Neuronal stem cell (in vitro differentiated cells): ENCODE results near the gene CTSS.

Source experiments
- DNase-seq: peaks from one replicate; pipeline ENCODE4 v3.0.0-alpha.2; 2013; ENCODE audit warnings: low spot score
- H2AFZ ChIP-seq: one replicate; pipeline ENCODE4 v1.6.1; 2013; ENCODE audit warnings: mild to moderate bottlenecking, low read length, inconsistent platforms
- H2AK5ac ChIP-seq: 2 replicates; pipeline ENCODE4 v1.6.1; 2013; ENCODE audit warnings: low read depth, mild to moderate bottlenecking, inconsistent platforms, low read length, moderate library complexity, mixed read lengths
- H2BK120ac ChIP-seq: 2 replicates; pipeline ENCODE4 v1.6.1; 2013; ENCODE audit warnings: low read depth, mild to moderate bottlenecking, inconsistent platforms, low read length, moderate library complexity, mixed read lengths
- H2BK12ac ChIP-seq: one replicate; pipeline ENCODE4 v1.6.1; 2013; ENCODE audit warnings: low read length, inconsistent platforms
- H2BK15ac ChIP-seq: 2 replicates; pipeline ENCODE4 v1.6.1; 2013; ENCODE audit warnings: mild to moderate bottlenecking, low read length, inconsistent platforms, mixed read lengths
- H2BK5ac ChIP-seq: one replicate; pipeline ENCODE4 v1.6.1; 2013; ENCODE audit warnings: inconsistent platforms, mild to moderate bottlenecking, low read length, moderate library complexity
- H3K14ac ChIP-seq: one replicate; pipeline ENCODE4 v1.6.1; 2013; ENCODE audit warnings: low read length, inconsistent platforms
- H3K18ac ChIP-seq: 2 replicates; pipeline ENCODE4 v1.6.1; 2013; ENCODE audit warnings: low read length, inconsistent platforms
- H3K23ac ChIP-seq: 2 replicates; pipeline ENCODE4 v1.6.1; 2013; ENCODE audit warnings: low read depth, mild to moderate bottlenecking, mixed read lengths, low read length, inconsistent platforms; ENCODE audit not compliant: poor library complexity
- H3K27ac ChIP-seq: replicated peaks from 3 replicates; pipeline ENCODE4 v1.5.1; 2013; ENCODE audit warnings: low read length, inconsistent platforms
- H3K27me3 ChIP-seq, 3 experiments: 2 replicates each; pipeline ENCODE4 v1.6.1; 2013; ENCODE audit warnings: low read length in 3 of 3, mild to moderate bottlenecking in 2 of 3, inconsistent platforms in 1 of 3, low read depth in 1 of 3, mixed read lengths in 1 of 3, moderate library complexity in 1 of 3; ENCODE audit not compliant: control insufficient read depth in 3 of 3, insufficient read depth in 3 of 3
- H3K36me3 ChIP-seq, 2 donors: replicated peaks in 1 of 2; 2 replicates each; pipeline ENCODE4 v1.6.1; 2013; ENCODE audit warnings: low read length in 2 of 2; ENCODE audit not compliant: control insufficient read depth in 2 of 2, insufficient read depth in 2 of 2
- H3K4ac ChIP-seq: 2 replicates; pipeline ENCODE4 v1.6.1; 2013; ENCODE audit warnings: inconsistent platforms, mild to moderate bottlenecking, low read length, moderate library complexity
- H3K4me1 ChIP-seq, 2 donors: 1 replicate in 1 of 2; 2 replicates in 1 of 2; pipeline ENCODE4 v1.6.1; 2013; ENCODE audit warnings: low read length in 2 of 2, low read depth in 1 of 2; ENCODE audit not compliant: control insufficient read depth in 2 of 2, insufficient read depth in 1 of 2
- H3K4me2 ChIP-seq: one replicate; pipeline ENCODE4 v1.6.1; 2013; ENCODE audit warnings: mild to moderate bottlenecking, low read length, inconsistent platforms; ENCODE audit not compliant: insufficient read depth, poor library complexity, severe bottlenecking
- H3K4me3 ChIP-seq, 2 donors: 2 replicates each; pipeline ENCODE4 v1.5.1; 2013; ENCODE audit warnings: low read length in 2 of 2, mild to moderate bottlenecking in 2 of 2, inconsistent platforms in 1 of 2, moderate library complexity in 1 of 2
- H3K79me1 ChIP-seq: one replicate; pipeline ENCODE4 v1.6.1; 2013; ENCODE audit warnings: low read depth, mild to moderate bottlenecking, inconsistent platforms, low read length, moderate library complexity
- H3K9ac ChIP-seq: one replicate; pipeline ENCODE4 v1.6.1; 2013; ENCODE audit warnings: mild to moderate bottlenecking, low read depth, low read length, inconsistent platforms; ENCODE audit not compliant: poor library complexity
- H3K9me3 ChIP-seq, 2 donors: replicated peaks in 1 of 2; 2 replicates each; pipeline versions ENCODE3 to v1.6.1; 2013; ENCODE audit warnings: low read length in 2 of 2, mild to moderate bottlenecking in 2 of 2, inconsistent platforms in 1 of 2, low read depth in 1 of 2, mixed read lengths in 1 of 2, moderate library complexity in 1 of 2; ENCODE audit not compliant: control insufficient read depth in 2 of 2, insufficient read depth in 1 of 2
- H4K8ac ChIP-seq: one replicate; pipeline ENCODE4 v1.6.1; 2013; ENCODE audit warnings: low read depth, mild to moderate bottlenecking, inconsistent platforms, low read length, moderate library complexity
- H4K91ac ChIP-seq: one replicate; pipeline ENCODE4 v1.6.1; 2013; ENCODE audit warnings: low read length, low read depth, mild to moderate bottlenecking, inconsistent platforms; ENCODE audit not compliant: poor library complexity
- WGBS, 2 donors: extraction: QIAGEN DNeasy Blood & Tissue Kit; methylation state at CpG; one replicate each; pipeline ENCODE4 v1.1.7; 2013; ENCODE audit warnings: missing lambda C conversion rate in 2 of 2, mixed read lengths in 1 of 2; ENCODE audit not compliant: insufficient read length in 2 of 2, insufficient replicate concordance in 1 of 2; ENCODE audit errors: extremely low coverage in 2 of 2; 5-methylcytosine and 5-hydroxymethylcytosine counted together

Gene CTSS

GRCh38 chr1:150751443-150751842, 14.1 kb downstream of the CTSS start:
- H2BK15ac ChIP-seq = no peak overlapping the region
- no peaks in the 10 kb centered on the region for H3K79me1 ChIP-seq
- no peaks in the 10 kb centered on the region for H3K27me3 ChIP-seq
- no peak overlapping the region for H4K91ac ChIP-seq
- no peaks in the 10 kb centered on the region for H3K36me3 ChIP-seq
- no peak overlapping the region for H2AK5ac ChIP-seq
- no peak overlapping the region for H3K14ac ChIP-seq
- H3K4me3 ChIP-seq = no peak overlapping the region
- no peak for DNase-seq
- no peak overlapping the region for H4K8ac ChIP-seq
- H3K4me1 ChIP-seq = no peaks in the 10 kb centered on the region
- H3K27ac ChIP-seq = no peak overlapping the region
- WGBS, 2 donors = no CpG with 5 or more reads among the region's 6 CpGs
- H3K9ac ChIP-seq = no peak overlapping the region
- no peak overlapping the region for H2BK5ac ChIP-seq
- no peak overlapping the region for H3K4ac ChIP-seq
- H2BK12ac ChIP-seq = no peak overlapping the region
- no peak overlapping the region for H2AFZ ChIP-seq
- no peak overlapping the region for H3K18ac ChIP-seq
- H3K4me2 ChIP-seq = no peak overlapping the region
- H3K9me3 ChIP-seq = no peaks in the 10 kb centered on the region
- H3K23ac ChIP-seq = no peak overlapping the region
- H2BK120ac ChIP-seq = no peak overlapping the region

- Histone ChIP-seq H2BK15ac (no peak overlapping the region), H3K14ac (no peak overlapping the region), H2AFZ (no peak overlapping the region), H3K4me2 (no peak overlapping the region), H3K27ac (no peak overlapping the region), H2BK5ac (no peak overlapping the region), H3K79me1 (no peaks in the 10 kb centered on the region), H3K9me3 (no peaks in the 10 kb centered on the region), H3K4ac (no peak overlapping the region), H3K18ac (no peak overlapping the region), H4K8ac (no peak overlapping the region), H2AK5ac (no peak overlapping the region), H2BK12ac (no peak overlapping the region), H3K36me3 (no peaks in the 10 kb centered on the region), H2BK120ac (no peak overlapping the region), H3K4me3 (no peak overlapping the region), H3K27me3 (no peaks in the 10 kb centered on the region), H4K91ac (no peak overlapping the region), H3K4me1 (no peaks in the 10 kb centered on the region), H3K9ac (no peak overlapping the region), H3K23ac (no peak overlapping the region)
- WGBS, 2 donors = no CpG with 5 or more reads among the region's 8 CpGs
- DNase-seq = no peak
Measured at GRCh38 chr1:150749720-150750311, 15.8 kb downstream of the CTSS start.

GRCh38 chr1:150748878-150749719, 16.5 kb downstream of the CTSS start:
- no CpG with 5 or more reads among the region's 12 CpGs for WGBS, 2 donors
- no peaks in the 10 kb centered on the region for H3K79me1 ChIP-seq

GRCh38 chr1:150730130-150730721, 35.4 kb downstream of the CTSS start:
- DNase-seq = no peak
- no peak overlapping the region for H4K8ac ChIP-seq
- H4K91ac ChIP-seq = no peak overlapping the region
- H3K4ac ChIP-seq = no peak overlapping the region
- H3K18ac ChIP-seq = no peak overlapping the region
- no peak overlapping the region for H3K27ac ChIP-seq
- H3K23ac ChIP-seq = no peak overlapping the region
- no peaks in the 10 kb centered on the region for H3K4me1 ChIP-seq
- no peak overlapping the region for H3K9ac ChIP-seq
- H3K4me2 ChIP-seq = no peak overlapping the region
- no peaks in the 10 kb centered on the region for H3K27me3 ChIP-seq
- no peak overlapping the region for H3K4me3 ChIP-seq
- H3K79me1 ChIP-seq = no peaks in the 10 kb centered on the region
- H2AK5ac ChIP-seq = no peak overlapping the region
- no peak overlapping the region for H2BK15ac ChIP-seq
- H2BK12ac ChIP-seq = no peak overlapping the region
- no peak overlapping the region for H2BK120ac ChIP-seq
- H3K14ac ChIP-seq = no peak overlapping the region
- no peak overlapping the region for H2AFZ ChIP-seq
- no CpG with 5 or more reads among the region's 3 CpGs for WGBS, 2 donors
- H3K36me3 ChIP-seq = no peaks in the 10 kb centered on the region
- no peaks in the 10 kb centered on the region for H3K9me3 ChIP-seq
- no peak overlapping the region for H2BK5ac ChIP-seq

More at GRCh38 chr1:150748878-150749719, 16.5 kb downstream of the CTSS start:
- Histone ChIP-seq H3K27me3 (no peaks in the 10 kb centered on the region), H3K4me2 (no peak overlapping the region), H2BK5ac (no peak overlapping the region), H3K9ac (no peak overlapping the region), H4K91ac (no peak overlapping the region), H3K4me1 (no peaks in the 10 kb centered on the region), H2BK120ac (no peak overlapping the region), H3K4ac (no peak overlapping the region), H2BK12ac (no peak overlapping the region), H3K36me3 (no peaks in the 10 kb centered on the region), H3K18ac (no peak overlapping the region), H2BK15ac (no peak overlapping the region), H3K14ac (no peak overlapping the region), H2AK5ac (no peak overlapping the region), H3K9me3 (no peaks in the 10 kb centered on the region), H2AFZ (no peak overlapping the region), H3K23ac (no peak overlapping the region), H4K8ac (no peak overlapping the region), H3K27ac (no peak overlapping the region), H3K4me3 (no peak overlapping the region)
- no peak for DNase-seq
